MM.1S (cell line): ENCODE results near the gene DCANP1.

Experiments
- CTCF ChIP-seq: fragments of 300-600 bp; sonication (generic); IDR thresholded peaks from 2 replicates; pipeline ENCODE4 v1.5.1; 2016; ENCODE audit warnings: antibody characterized with exemption, low read length, mixed read lengths
- EZH2 ChIP-seq: fragments of 300-600 bp; sonication (generic); optimal IDR thresholded peaks from 2 replicates; pipeline ENCODE3; 2017; ENCODE audit warnings: low read depth, mild to moderate bottlenecking, antibody characterized with exemption, low read length, mixed read lengths

- TF ChIP-seq CTCF (no peak), EZH2 (no peak)
Measured at GRCh38 chr5:135492319-135492626, 45.1 kb upstream of the DCANP1 start.
